K562 (cell line): Measurements from ENCODE around the gene PHF21A. TPM values are rescaled to one million over a fixed set of nuclear protein-coding genes. Genes with fewer than 3 reads are reported as not detected.

ENCODE experiments used
- ARID1B ChIP-seq: fragments of 450-650 bp; IDR thresholded peaks from 2 replicates; pipeline ENCODE4 v1.6.1; 2016; ENCODE audit warnings: antibody characterized with exemption, mild to moderate bottlenecking, inconsistent platforms
- ATF3 ChIP-seq, 2 experiments: fragments of 450-650 bp in 1 of 2; sonication (generic) in 1 of 2; formaldehyde crosslinking in 1 of 2; IDR thresholded peaks in 1 of 2; conservative IDR thresholded peaks in 1 of 2; 2 replicates each; pipeline versions ENCODE4 v1.6.1 to v1.8.1; 2016 to 2023; ENCODE audit warnings: mild to moderate bottlenecking in 2 of 2, moderate library complexity in 2 of 2, inconsistent platforms in 1 of 2, missing genetic modification reagents in 1 of 2
- FOXK2 ChIP-seq, 2 experiments: fragments of 450-650 bp; IDR thresholded peaks in 1 of 2; conservative IDR thresholded peaks in 1 of 2; 2 replicates each; pipeline ENCODE4 v1.6.1; 2016; ENCODE audit warnings: low read depth in 2 of 2, mild to moderate bottlenecking in 1 of 2
- KAT8 ChIP-seq: fragments of 450-650 bp; IDR thresholded peaks from 2 replicates; pipeline ENCODE4 v1.6.1; 2016; ENCODE audit warnings: low read depth, mild to moderate bottlenecking
- KDM1A ChIP-seq, 2 experiments: fragments of 450-650 bp; IDR thresholded peaks; 2 replicates each; pipeline ENCODE4 v1.6.1; 2016; ENCODE audit warnings: mild to moderate bottlenecking in 2 of 2
- LCOR ChIP-seq: sonication (generic); formaldehyde crosslinking; IDR thresholded peaks from 2 replicates; pipeline ENCODE4 v1.8.0; 2022; ENCODE audit warnings: mild to moderate bottlenecking, missing genetic modification reagents
- MTF1 ChIP-seq: fragments of 250-450 bp; sonication (Bioruptor Pico); IDR thresholded peaks from 2 replicates; pipeline ENCODE4 v1.9.0; 2021; ENCODE audit warnings: moderate library complexity, mild to moderate bottlenecking, inconsistent platforms, borderline replicate concordance
- MXD1 ChIP-seq: fragments of 250-450 bp; sonication (Bioruptor Pico); IDR thresholded peaks from 2 replicates; pipeline ENCODE4 v1.8.0; 2021; ENCODE audit warnings: borderline replicate concordance, mild to moderate bottlenecking, moderate library complexity; ENCODE audit not compliant: poor library complexity, severe bottlenecking
- RB1 ChIP-seq: fragments of 450-650 bp; IDR thresholded peaks from 2 replicates; pipeline ENCODE4 v1.6.1; 2017; ENCODE audit warnings: low read depth, mild to moderate bottlenecking
- RNF2 ChIP-seq: sonication (generic); IDR thresholded peaks from 2 replicates; pipeline ENCODE4 v1.6.1; 2016
- SMAD4 ChIP-seq: fragments of 250-450 bp; sonication (Bioruptor Pico); conservative IDR thresholded peaks from 2 replicates; pipeline ENCODE4 v1.8.0; 2021; ENCODE audit warnings: inconsistent platforms, mild to moderate bottlenecking, moderate library complexity
- SMARCC2 ChIP-seq: fragments of 450-650 bp; IDR thresholded peaks from 2 replicates; pipeline ENCODE4 v1.6.1; 2017; ENCODE audit warnings: antibody characterized with exemption, moderate library complexity, mild to moderate bottlenecking, low read depth
- SOX6 ChIP-seq: fragments of 450-650 bp; IDR thresholded peaks from 2 replicates; pipeline ENCODE4 v1.6.1; 2014; ENCODE audit warnings: mild to moderate bottlenecking
- TCF15 ChIP-seq: fragments of 250-450 bp; sonication (Bioruptor Pico); IDR thresholded peaks from 2 replicates; pipeline ENCODE4 v1.8.0; 2022; ENCODE audit warnings: moderate library complexity, mild to moderate bottlenecking, inconsistent platforms
- TFAP4 ChIP-seq: sonication (generic); formaldehyde crosslinking; IDR thresholded peaks from 2 replicates; pipeline ENCODE4 v1.8.0; 2022; ENCODE audit warnings: missing genetic modification reagents, mild to moderate bottlenecking, moderate library complexity, borderline replicate concordance
- THRA ChIP-seq: fragments of 450-650 bp; IDR thresholded peaks from 2 replicates; pipeline ENCODE4 v1.6.1; 2017; ENCODE audit warnings: mild to moderate bottlenecking, moderate library complexity
- TRIM25 ChIP-seq: fragments of 450-650 bp; IDR thresholded peaks from 2 replicates; pipeline ENCODE4 v1.7.0; 2016; ENCODE audit warnings: borderline replicate concordance
- ZC3H11A ChIP-seq: IDR thresholded peaks from 2 replicates; pipeline ENCODE4 v1.6.1; 2012; ENCODE audit warnings: low read depth, low read length, improper control_type of control experiment
- ZNF398 ChIP-seq: fragments of 250-450 bp; sonication (Bioruptor Pico); IDR thresholded peaks from 2 replicates; pipeline ENCODE4 v1.8.0; 2021; ENCODE audit warnings: moderate library complexity, mild to moderate bottlenecking, inconsistent platforms
- ZNF57 ChIP-seq: fragments of 450-650 bp; formaldehyde crosslinking; IDR thresholded peaks from 2 replicates; pipeline ENCODE4 v1.4.0; 2020; ENCODE audit warnings: mild to moderate bottlenecking, moderate library complexity
- polyA plus RNA-seq, 8 experiments: library from polyadenylated mRNA; depleted of rRNA in 4 of 8; stranded (reverse) in 5 of 8; unstranded in 3 of 8; fragments of >200 nt; fragmentation: Nextera tagmentation in 2 of 8; fragmentation: Illumina TruSeq in 1 of 8; extraction: Ambion mirVana in 2 of 8; extraction: Trizol in 1 of 8; gene quantifications; 2 replicates each; pipeline versions ENCODE4 v1.2.1 to v1.2.3, GENCODE V29; 2011 to 2014; ENCODE audit warnings: inconsistent platforms in 1 of 8, missing spikeins in 1 of 8
- total RNA-seq, 7 experiments: library from RNA; depleted of rRNA in 6 of 7; stranded (reverse); fragments of >200 nt in 6 of 7; fragmentation: Illumina TruSeq in 2 of 7; extraction: Trizol in 2 of 7; gene quantifications; 2 replicates each; pipeline versions ENCODE4 v1.2.1 to v1.2.3, GENCODE V29; 2011 to 2021; ENCODE audit warnings: low replicate concordance in 1 of 7

PHF21A gene
- total and polyA plus RNA-seq, 9 of the 15 experiments (the other 6 are each of a cell fraction or from before 2014, with no cell fraction given): 1.5 to 32.4 (median 10.7) TPM

- TF ChIP-seq ATF3 (IDR thresholded peaks at IDR 0.05): no peak
- TF ChIP-seq ATF3 (CRISPR knock-in tag; conservative IDR thresholded peaks at IDR 0.05): no peak
- TF ChIP-seq KAT8: no peak
- TF ChIP-seq KDM1A (IDR thresholded peaks at IDR 0.05): no peak
- no peak for TF ChIP-seq ZNF398 (CRISPR knock-in tag)
- TF ChIP-seq SMAD4: peak; percentile 58; the same call in 1 of the 2 replicates
- TF ChIP-seq MTF1: no peak
- peak; percentile 21; the same call in 1 of the 2 replicates for TF ChIP-seq SOX6
- TF ChIP-seq TRIM25: no peak
- TF ChIP-seq ARID1B: no peak; the same call in 1 of the 2 replicates
- no peak; the same call in 1 of the 2 replicates for TF ChIP-seq LCOR (CRISPR knock-in tag)
- TF ChIP-seq ZNF57 (CRISPR knock-in tag): no peak
- no peak for TF ChIP-seq RNF2
- no peak for TF ChIP-seq THRA
- TF ChIP-seq SMARCC2: no peak
- no peak for TF ChIP-seq TCF15
- TF ChIP-seq TFAP4 (CRISPR knock-in tag): 0 out of 2 replicates have a peak, but pooled peaks have one; percentile 41
- 0 out of 2 replicates have a peak, but pooled peaks have one; percentile 29 for TF ChIP-seq RB1
- TF ChIP-seq MXD1 (CRISPR knock-in tag): no peak
- peak; percentile 53 to 81; a peak in 3 of 4 replicates for TF ChIP-seq FOXK2 (conservative IDR thresholded peaks at IDR 0.05 in 1 of 2, IDR thresholded peaks at IDR 0.05 in 1 of 2; ENCODE audit: low read depth in 2 of 2)
- no peak for TF ChIP-seq ZC3H11A
Measured at GRCh38 chr11:45964911-45965389, 156.3 kb downstream of the PHF21A start (continued).
